Calu3 (cell line): Measurements from ENCODE around the gene SNRK. TPM values are rescaled to one million over a fixed set of nuclear protein-coding genes. Genes with fewer than 3 reads are reported as not detected.

Source experiments
- BruUV-seq: library from RNA; stranded (reverse); fragments of 400-500 nt; replicated peaks from 2 replicates; lab custom pipeline; 2021; lab: Mats Ljungman, UMichigan
- CTCF ChIA-PET: fragments of 300-600 bp; sonication (Branson Sonifier 250); formaldehyde crosslinking; loops from one replicate; lab custom pipeline; 2022; ENCODE audit warnings: antibody characterized with exemption; lab: Charles Lee
- DNase-seq: peaks from one replicate; pipeline ENCODE4 v3.0.0; 2022
- H3K27ac Mint-ChIP-seq: one replicate; pipeline ENCODE4 v1.8.0; 2022; ENCODE audit warnings: mixed read lengths; ENCODE audit not compliant: unreplicated experiment
- H3K27me3 Mint-ChIP-seq: one replicate; pipeline ENCODE4 v1.8.0; 2022; ENCODE audit warnings: mixed read lengths; ENCODE audit not compliant: unreplicated experiment
- H3K36me3 Mint-ChIP-seq: one replicate; pipeline ENCODE4 v1.8.0; 2022; ENCODE audit warnings: mild to moderate bottlenecking, moderate library complexity, mixed read lengths; ENCODE audit not compliant: insufficient read depth, unreplicated experiment
- H3K4me1 Mint-ChIP-seq: one replicate; pipeline ENCODE4 v1.8.0; 2022; ENCODE audit warnings: mild to moderate bottlenecking, low read depth, mixed read lengths; ENCODE audit not compliant: unreplicated experiment
- H3K4me3 Mint-ChIP-seq: one replicate; pipeline ENCODE4 v1.8.0; 2022; ENCODE audit warnings: mild to moderate bottlenecking, low read depth, moderate library complexity, mixed read lengths; ENCODE audit not compliant: unreplicated experiment
- H3K9me3 Mint-ChIP-seq: one replicate; pipeline ENCODE4 v1.8.0; 2022; ENCODE audit warnings: low read depth, mixed read lengths; ENCODE audit not compliant: unreplicated experiment
- CTCF ChIP-seq: fragments of 200-600 bp; IDR thresholded peaks from one replicate; pipeline ENCODE4 v1.8.0; 2022; ENCODE audit warnings: antibody characterized with exemption; ENCODE audit not compliant: unreplicated experiment
- intact Hi-C: fragments of 100-400 bp; cut with micrococcal nuclease; formaldehyde crosslinking; loops from one replicate; pipeline ENCODE4 v1.10.0; 2022; ENCODE audit not compliant: unreplicated experiment
- total RNA-seq: library from RNA; stranded (reverse); gene quantifications from 2 replicates; pipeline ENCODE4 v1.2.3, GENCODE V29; 2022

SNRK gene
- total RNA-seq, 1 experiment from 2014 or later: 21.0 TPM

GRCh38 chr3:43362183-43362582 lies 75.8 kb downstream of the SNRK start:
- DNase-seq: no peak
- BruUV-seq: no TSS peak
- no peaks in the 10 kb centered on the region for H3K36me3 Mint-ChIP-seq
- intact Hi-C loops: no loop called here
- peaks cover 2% of the 10 kb centered on the region for H3K9me3 Mint-ChIP-seq
- H3K27ac Mint-ChIP-seq: no peak overlapping the region
- no peaks in the 10 kb centered on the region for H3K4me1 Mint-ChIP-seq
- H3K27me3 Mint-ChIP-seq: no peaks in the 10 kb centered on the region
- no peak for TF ChIP-seq CTCF
- no peak overlapping the region for H3K4me3 Mint-ChIP-seq
- CTCF ChIA-PET: no interaction called here

DNA sequence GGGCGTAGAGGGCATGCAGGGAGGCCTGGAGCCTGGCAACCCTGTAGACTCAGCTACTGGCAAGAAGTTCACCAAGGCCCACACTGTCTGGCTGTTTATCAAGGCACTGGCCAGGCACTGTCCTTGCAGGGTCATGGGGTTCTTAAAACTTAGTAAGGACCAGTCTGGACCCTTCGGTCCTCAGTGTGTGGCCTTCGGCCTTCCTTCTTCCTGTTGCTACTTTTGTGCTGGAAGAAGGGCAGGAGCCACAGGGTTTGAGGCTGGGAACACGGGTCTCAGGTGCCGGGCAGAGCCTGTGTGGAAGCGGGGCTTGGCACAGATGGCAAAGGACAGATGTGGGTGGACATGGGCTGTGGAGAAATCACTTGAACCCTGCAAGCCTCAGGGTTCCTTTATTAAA lies 76.6 kb downstream of the SNRK start:
- no peak for TF ChIP-seq CTCF
- intact Hi-C loops: no loop called here
- no peaks in the 10 kb centered on the region for H3K9me3 Mint-ChIP-seq
- H3K27ac Mint-ChIP-seq: no peak overlapping the region
- no peak overlapping the region for H3K4me3 Mint-ChIP-seq
- CTCF ChIA-PET: no interaction called here
- no peaks in the 10 kb centered on the region for H3K4me1 Mint-ChIP-seq
- no peaks in the 10 kb centered on the region for H3K27me3 Mint-ChIP-seq
- BruUV-seq: no TSS peak
- DNase-seq: no peak
- H3K36me3 Mint-ChIP-seq: no peaks in the 10 kb centered on the region

DNA sequence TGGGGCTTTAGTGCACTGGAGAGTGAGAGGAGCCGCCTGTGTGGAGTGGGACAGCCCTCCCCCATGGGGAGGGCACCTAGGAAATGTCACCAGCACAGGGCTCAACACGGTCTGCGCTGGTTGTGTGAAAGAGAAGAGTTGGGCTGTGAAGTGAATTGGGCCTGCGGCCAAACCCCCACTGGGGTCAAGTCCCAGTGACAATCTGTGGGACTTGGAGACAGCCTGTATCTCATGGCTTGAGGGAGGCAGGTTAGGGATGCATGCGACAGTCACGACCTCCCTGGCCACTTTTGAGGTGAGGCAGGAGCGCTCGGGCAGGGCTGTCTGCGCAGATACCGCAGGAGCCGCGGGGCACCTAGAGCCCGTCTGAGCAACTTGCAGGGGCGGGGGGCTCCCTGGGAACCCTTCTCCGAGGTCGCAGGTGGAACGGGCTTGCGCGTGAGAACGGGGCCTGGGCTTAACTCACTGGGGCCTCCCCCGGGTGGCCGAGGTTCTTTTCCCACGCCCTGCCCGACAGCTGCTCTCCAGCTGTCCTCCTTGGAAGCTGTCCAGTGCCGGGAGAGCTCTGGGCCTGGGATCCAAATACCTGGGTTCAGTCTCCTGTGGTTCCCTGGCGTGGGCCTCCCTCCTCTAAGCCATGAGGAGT lies 77.4 kb downstream of the SNRK start:
- intact Hi-C loops: no loop called here
- DNase-seq: no peak

DNA sequence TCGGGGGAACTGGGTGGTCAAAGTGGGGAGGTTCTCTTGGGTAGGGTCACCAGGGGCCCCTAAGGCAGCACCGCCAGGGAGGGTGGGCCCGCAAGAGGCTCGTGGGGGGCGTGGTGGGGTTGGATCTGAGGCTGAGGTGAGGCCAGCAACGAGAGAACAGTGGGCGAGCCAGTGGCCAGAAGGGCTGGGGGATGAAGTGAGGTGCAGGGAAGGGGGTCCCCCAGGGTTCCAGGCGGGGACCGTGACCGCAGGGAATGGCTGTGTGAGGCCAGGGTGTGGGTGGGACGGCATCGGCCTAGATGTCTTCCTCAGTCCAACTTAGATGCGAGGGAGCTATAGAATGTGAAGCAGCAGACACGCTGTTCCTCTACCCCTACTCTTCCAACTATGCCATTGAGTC lies 78.2 kb downstream of the SNRK start:
- Mint-ChIP-seq H3K9me3 (no peaks in the 10 kb centered on the region), H3K27me3 (no peaks in the 10 kb centered on the region), H3K36me3 (no peaks in the 10 kb centered on the region), H3K4me1 (no peaks in the 10 kb centered on the region), H3K4me3 (no peak overlapping the region), H3K27ac (no peak overlapping the region)
- BruUV-seq: no TSS peak
- intact Hi-C loops: no loop called here
- CTCF ChIA-PET: interaction anchor here (1.0 kb wide), 1 partner anchor 13 kb away, joined by 3 read pairs; no protein-coding TSS in a partner anchor
- no peak for TF ChIP-seq CTCF
- no peak for DNase-seq

More for the DNA sequence above, 77.4 kb downstream of the SNRK start:
- Mint-ChIP-seq H3K27me3 (no peaks in the 10 kb centered on the region), H3K27ac (no peak overlapping the region), H3K4me3 (no peak overlapping the region), H3K36me3 (no peaks in the 10 kb centered on the region), H3K4me1 (no peaks in the 10 kb centered on the region), H3K9me3 (no peaks in the 10 kb centered on the region)
- BruUV-seq: no TSS peak
- CTCF ChIA-PET: no interaction called here
- TF ChIP-seq CTCF: no peak
